Heart right ventricle (tissue), 16 donors: Measurements from ENCODE around the gene SYNPO. TPM values are rescaled to one million over a fixed set of nuclear protein-coding genes. Genes with fewer than 3 reads are reported as not detected.

Experiments used
- ATAC-seq, 8 donors: fragments of 200-7000 bp; cut with Tn5 transposase; one replicate each; pipeline ENCODE4 v1.9.1; 2020; ENCODE audit warnings: mild to moderate bottlenecking in 8 of 8, moderate library complexity in 8 of 8, moderate number of reproducible peaks in 1 of 8
- DNase-seq, 2 donors: peaks; one replicate each; pipeline ENCODE4 v3.0.0-alpha.2; 2020
- H3K27ac ChIP-seq, 10 donors: fragments of 200-600 bp; sonication (generic) in 2 of 10; one replicate each; pipeline versions ENCODE4 v1.5.0 to v1.8.0; 2020 to 2022; ENCODE audit warnings: mild to moderate bottlenecking in 3 of 10
- H3K27me3 ChIP-seq, 7 donors: fragments of 200-600 bp; one replicate each; pipeline ENCODE4 v1.8.0; 2021 to 2022; ENCODE audit warnings: mild to moderate bottlenecking in 2 of 7
- H3K36me3 ChIP-seq, 9 donors: fragments of 200-600 bp; sonication (generic) in 1 of 9; one replicate each; pipeline versions ENCODE4 v1.5.0 to v1.8.0; 2020 to 2022; ENCODE audit warnings: mild to moderate bottlenecking in 2 of 9
- H3K4me1 ChIP-seq, 9 donors: fragments of 200-600 bp; sonication (generic) in 1 of 9; one replicate each; pipeline versions ENCODE4 v1.5.0 to v1.8.0; 2020 to 2022; ENCODE audit warnings: mild to moderate bottlenecking in 4 of 9
- H3K4me3 ChIP-seq, 10 donors: fragments of 200-600 bp; sonication (generic) in 2 of 10; one replicate each; pipeline versions ENCODE4 v1.5.0 to v1.8.0; 2020 to 2022; ENCODE audit warnings: mild to moderate bottlenecking in 7 of 10, moderate library complexity in 2 of 10
- H3K9me3 ChIP-seq, 11 donors: fragments of 200-600 bp in 10 of 11; sonication (generic) in 2 of 11; one replicate each; pipeline versions ENCODE4 v1.5.0 to v1.8.0; 2013 to 2022; ENCODE audit warnings: mild to moderate bottlenecking in 2 of 11, control low read depth in 1 of 11, moderate library complexity in 1 of 11
- CTCF ChIP-seq, 9 donors: fragments of 200-600 bp; sonication (generic) in 2 of 9; IDR thresholded peaks; one replicate each; pipeline versions ENCODE4 v1.5.0 to v1.8.0; 2021 to 2022; ENCODE audit warnings: antibody characterized with exemption in 9 of 9, mild to moderate bottlenecking in 5 of 9, moderate library complexity in 1 of 9
- WGBS, 2 donors: extraction: QIAGEN DNeasy Blood & Tissue Kit; methylation state at CpG; one replicate each; pipeline ENCODE4 v1.1.7; 2013; ENCODE audit warnings: inconsistent platforms in 1 of 2; 5-methylcytosine and 5-hydroxymethylcytosine counted together
- intact Hi-C, 10 donors: fragments of 100-400 bp; cut with DNase I; formaldehyde crosslinking; loops; one replicate each; pipeline versions ENCODE4 v1.11.1 to v1.14.2; 2022
- polyA plus RNA-seq, 2 donors: library from polyadenylated mRNA; stranded (reverse); fragments of 200-250 nt; gene quantifications; one replicate each; pipeline ENCODE4 v1.2.3, GENCODE V29; 2013
- total RNA-seq, 10 donors: library from RNA; stranded (reverse); fragmentation: NEBNext Ultra II Directional in 3 of 10; extraction: Animal tissue kit (Norgen Biotek cat#: 25700) in 3 of 10; gene quantifications; one replicate each; pipeline versions ENCODE4 v1.2.1 to v1.2.4, GENCODE V29; 2021 to 2023
- donor health status: Arrhythmogenic right ventricular cardiomyopathy.
- donor health status: ischemic (EF 13 %, LVEDD 7.1; RV severe dilation, severe dysfunction).
- donor health status: healthy with polysubstance abuse.
- donor health status: DM: no; HTN: yes; CAD: no.
- donor health status: DM: no; HTN: no; CAD: no.
- donor health status: ischemic (EF 25% LVEDD 6.9; RV normal size, moderate dysfunction).
- donor health status: ischemic (EF 25% LVEDD 5.7; RV mildly dilated, moderate dysfunction).
- donor health status: healthy.
- donor health status: DM: yes; HTN: yes; CAD: no.
- donor health status: Ischemic cardiomyopathy.
- donor health status: ischemic (EF 35%, LVEDD 5.7; RV mildly dilated, moderate dysfunction).
- donor health status: nonischemic (EF 11% LVEDD 7.7; RV severe dilation, severe dysfunction).
- donor health status: DM: yes; HTN: yes; CAD: no.
- donor health status: PGD.
- donor health status: ischemic (EF 29% LVEDD 5.4; RV normal size, mild dysfunction).
- donor health status: nonischemic (EF 23%, LVEDD 6.1; RV moderate dilation, normal function).

The SYNPO gene
- total and polyA plus RNA-seq, 12 donors: 129 to 777 (median 652) TPM

- Histone ChIP-seq H3K36me3 (no peaks in the 10 kb centered on the region), H3K9me3 (no peaks in the 10 kb centered on the region), H3K4me3 (no peak overlapping the region), H3K4me1 (peaks cover 48 to 98% (median 92%) of the 10 kb centered on the region in 9 donors), H3K27me3 (no peaks in the 10 kb centered on the region), H3K27ac (peak overlapping the region; percentile 3 to 90 (median 80))
- ATAC-seq: no peak
- no peak for DNase-seq
- WGBS, 2 donors: 50 to 53% methylated on average over 7 of the region's 7 CpGs
- no peak for TF ChIP-seq CTCF (IDR thresholded peaks at IDR 0.05)
- intact Hi-C loops: loop anchor here in 3 of 10 donors (5.0 kb wide), 2 partner anchors 33 to 48 kb away; partner anchors contain the start of gene SYNPO (in 2 of the 3)
Measured at GRCh38 chr5:150593996-150594395, 46.5 kb upstream of the SYNPO start.

GRCh38 chr5:150595466-150596031 is 44.9 kb upstream of the SYNPO start:
- intact Hi-C loops: loop anchor here in 2 of 10 donors (5.0 kb wide), 1 partner anchor 47 kb away; the partner anchor contains the start of gene SYNPO (in 2 of the 2)

GRCh38 chr5:150596313-150596712 is 44.1 kb upstream of the SYNPO start:
- no peak overlapping the region for H3K4me3 ChIP-seq
- H3K27ac ChIP-seq: peak overlapping the region; percentile 3 to 90 (median 82)
- no peaks in the 10 kb centered on the region for H3K36me3 ChIP-seq
- ATAC-seq (no peak), DNase-seq (no peak)
- intact Hi-C loops: loop anchor here in 2 of 10 donors (5.0 kb wide), 1 partner anchor 46 kb away; the partner anchor contains the start of gene SYNPO (in 2 of the 2)
- peaks cover 44 to 98% (median 94%) of the 10 kb centered on the region in 9 donors for H3K4me1 ChIP-seq
- H3K27me3 ChIP-seq: no peaks in the 10 kb centered on the region
- TF ChIP-seq CTCF (IDR thresholded peaks at IDR 0.05): no peak
- no peaks in the 10 kb centered on the region for H3K9me3 ChIP-seq
- 69% methylated on average over 9 of the region's 9 CpGs for WGBS, 2 donors

More at GRCh38 chr5:150595466-150596031, 44.9 kb upstream of the SYNPO start:
- H3K9me3 ChIP-seq: no peaks in the 10 kb centered on the region
- peak; percentile 9 to 49 (median 36) for ATAC-seq
- WGBS, 2 donors: 41 to 46% methylated on average over 12 of the region's 12 CpGs
- TF ChIP-seq CTCF (IDR thresholded peaks at IDR 0.05): no peak
- peak in 1 of 2 donors; percentile 74 for DNase-seq
- no peak overlapping the region for H3K4me3 ChIP-seq
- peaks cover 50 to 98% (median 94%) of the 10 kb centered on the region in 9 donors for H3K4me1 ChIP-seq
- no peaks in the 10 kb centered on the region for H3K27me3 ChIP-seq
- H3K36me3 ChIP-seq: no peaks in the 10 kb centered on the region
- H3K27ac ChIP-seq: peak overlapping the region; percentile 49 to 90 (median 82)

DNA sequence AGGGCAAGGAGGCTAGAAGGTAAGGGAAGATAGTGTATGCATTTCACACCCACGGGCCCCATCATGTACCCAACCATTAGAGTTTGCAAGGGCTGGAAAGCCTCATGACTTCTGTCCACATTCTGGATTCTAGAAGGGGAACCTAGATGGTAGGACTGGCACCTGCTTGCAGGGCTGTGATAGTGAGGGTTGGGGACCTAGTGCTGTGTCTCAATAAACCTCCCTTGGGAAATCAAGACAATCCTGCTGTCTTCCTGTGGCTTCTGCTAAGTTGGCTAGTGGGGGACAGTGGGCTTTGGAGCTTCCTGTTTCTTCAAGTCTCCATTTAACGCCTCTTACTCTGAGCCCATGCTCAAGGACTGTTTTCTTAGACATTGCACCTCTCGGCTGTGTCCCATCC is 43.6 kb upstream of the SYNPO start:
- no peak overlapping the region for H3K4me3 ChIP-seq
- 86 to 92% methylated on average over 3 of the region's 3 CpGs for WGBS, 2 donors
- DNase-seq (no peak), ATAC-seq (no peak)
- TF ChIP-seq CTCF (IDR thresholded peaks at IDR 0.05): no peak
- H3K27ac ChIP-seq: peak overlapping the region in 9 of 10 donors; percentile 3 to 90 (median 84)
- no peaks in the 10 kb centered on the region for H3K36me3 ChIP-seq
- H3K27me3 ChIP-seq: no peaks in the 10 kb centered on the region
- intact Hi-C loops: loop anchor here in 2 of 10 donors (5.0 kb wide), 1 partner anchor 45 kb away; the partner anchor contains the start of gene SYNPO (in 2 of the 2)
- no peaks in the 10 kb centered on the region for H3K9me3 ChIP-seq
- H3K4me1 ChIP-seq: peaks cover 42 to 98% (median 92%) of the 10 kb centered on the region in 9 donors
